Testis (tissue), 2 donors: ENCODE results near the gene FMOD.

ENCODE experiments used
- CTCF ChIP-seq, 3 experiments: fragments of 450-650 bp in 2 of 3; fragments of 200-600 bp in 1 of 3; sonication (generic) in 1 of 3; IDR thresholded peaks; one replicate each; pipeline ENCODE4 v1.5.1; 2016 to 2019; ENCODE audit warnings: antibody characterized with exemption in 3 of 3, mild to moderate bottlenecking in 2 of 3, moderate library complexity in 1 of 3
- POLR2A ChIP-seq: fragments of 450-650 bp; IDR thresholded peaks from one replicate; pipeline ENCODE4 v1.6.1; 2017; ENCODE audit warnings: antibody characterized with exemption, mild to moderate bottlenecking, moderate library complexity

DNA sequence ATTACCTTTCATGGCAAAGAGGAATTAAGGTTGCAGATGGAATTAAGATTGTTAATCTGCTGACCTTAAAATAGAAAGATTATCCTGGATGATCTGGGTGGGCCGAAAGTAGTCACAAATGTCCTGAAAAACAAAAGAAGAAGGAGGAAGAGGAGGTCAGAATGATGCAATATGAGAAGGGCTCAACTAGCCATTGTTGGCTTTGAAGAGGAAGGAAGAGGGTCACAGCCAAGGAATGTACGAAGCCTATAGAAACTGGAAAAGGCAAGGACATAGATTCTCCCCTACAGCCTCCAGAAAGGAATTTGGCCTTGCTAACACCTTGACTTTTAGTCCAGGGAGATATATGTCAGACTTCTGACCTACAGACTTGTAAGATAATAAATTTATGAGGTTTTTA, 39.4 kb upstream of the FMOD start:
- TF ChIP-seq POLR2A (no peak), CTCF (IDR thresholded peaks at IDR 0.05) (no peak)
